ENCODE data around the gene ZSWIM4.

The ZSWIM4 gene

GRCh38 chr19:13814550-13814949, 19.3 kb downstream of the ZSWIM4 start:
- DNase-seq = no peak

GRCh38 chr19:13817018-13817614, 21.9 kb downstream of the ZSWIM4 start:
- no peak for DNase-seq

- peak; percentile 35 for DNase-seq
These were observed 22.6 kb downstream of the ZSWIM4 start for GRCh38 chr19:13817615-13818371.

- DNase-seq = no peak
These were observed 24.0 kb downstream of the ZSWIM4 start for GRCh38 chr19:13819238-13819637.

GRCh38 chr19:13821292-13821691, 26.0 kb downstream of the ZSWIM4 start:
- no peak for DNase-seq

GRCh38 chr19:13823256-13823655, 28.0 kb downstream of the ZSWIM4 start:
- DNase-seq = no peak

GRCh38 chr19:13823901-13824300, 28.7 kb downstream of the ZSWIM4 start:
- DNase-seq = no peak

- DNase-seq = no peak
These were observed 29.5 kb downstream of the ZSWIM4 start for GRCh38 chr19:13824703-13825102.

- no peak for DNase-seq
These were observed 30.5 kb downstream of the ZSWIM4 start for GRCh38 chr19:13825489-13826441.

GRCh38 chr19:13826652-13827235, 31.5 kb downstream of the ZSWIM4 start:
- no peak for DNase-seq

GRCh38 chr19:13827656-13828055, 32.4 kb downstream of the ZSWIM4 start:
- no peak for DNase-seq

- no peak for DNase-seq
These were observed 35.0 kb downstream of the ZSWIM4 start for GRCh38 chr19:13830114-13830740.

- no peak for DNase-seq
These were observed 35.7 kb downstream of the ZSWIM4 start for GRCh38 chr19:13830741-13831536.

GRCh38 chr19:13831537-13832467, 36.6 kb downstream of the ZSWIM4 start:
- DNase-seq = no peak

GRCh38 chr19:13833330-13834243, 38.3 kb downstream of the ZSWIM4 start:
- peak; percentile 86 for DNase-seq

GRCh38 chr19:13834244-13835069, 39.2 kb downstream of the ZSWIM4 start:
- no peak for DNase-seq

GRCh38 chr19:13835791-13836723, 40.8 kb downstream of the ZSWIM4 start:
- DNase-seq = no peak
